ENCODE measurements around the gene CHMP1B. TPM values are rescaled to one million over a fixed set of nuclear protein-coding genes. Genes with fewer than 3 reads are reported as not detected.

The CHMP1B gene
- total RNA-seq, 1 donor from 2014 or later: 50.3 TPM

- DNase-seq (ENCODE audit: low read depth in 2 of 2): no peak
Observed at GRCh38 chr18:11901826-11902438, 50.7 kb downstream of the CHMP1B start.

- DNase-seq (ENCODE audit: low read depth in 2 of 2): no peak
Observed at GRCh38 chr18:11902522-11903292, 51.5 kb downstream of the CHMP1B start.

Other genes starting within 250 kb of the CHMP1B start
- not detected in 2 replicates for gene SLC35G4, start 241.8 kb upstream of the CHMP1B start, total RNA-seq
- gene GNAL, start 162.1 kb upstream of the CHMP1B start, total RNA-seq: 0.39 and 0.51 TPM in 2 replicates
- 11.6 and 15.0 TPM in 2 replicates for gene MPPE1, start 56.9 kb downstream of the CHMP1B start, total RNA-seq
- 8.6 and 14.8 TPM in 2 replicates for gene IMPA2, start 130.1 kb downstream of the CHMP1B start, total RNA-seq
- not detected in 2 replicates for gene ANKRD62, start 242.4 kb downstream of the CHMP1B start, total RNA-seq